Psoas muscle (tissue), 8 donors: ENCODE results near the gene FAAH2. TPM values are rescaled to one million over a fixed set of nuclear protein-coding genes. Genes with fewer than 3 reads are reported as not detected.
A peak's percentile ranks its signal among the peaks of the same experiment; 100 is the strongest.
"Not testable (repeated sequence)": the region's sequence is repeated elsewhere in the genome, so short reads cannot be mapped to it uniquely, and the experiment has no call there.

Source experiments
- ATAC-seq, 4 donors: fragments of 200-7000 bp; cut with Tn5 transposase; one replicate each; pipeline ENCODE4 v1.9.1; 2020; ENCODE audit warnings: moderate library complexity in 3 of 4, mild to moderate bottlenecking in 2 of 4
- DNase-seq, 2 donors: peaks; one replicate each; pipeline ENCODE4 v3.0.0-alpha.2; 2020
- H3K27ac ChIP-seq: fragments of 200-600 bp; one replicate; pipeline ENCODE4 v1.8.0; 2022
- H3K27me3 ChIP-seq, 3 donors: fragments of 200-600 bp in 1 of 3; one replicate each; pipeline versions ENCODE4 v1.6.1 to v1.8.0; 2013 to 2022; ENCODE audit warnings: low read length in 2 of 3, mild to moderate bottlenecking in 2 of 3, moderate library complexity in 1 of 3; ENCODE audit not compliant: insufficient read depth in 3 of 3
- H3K36me3 ChIP-seq, 2 donors: fragments of 200-600 bp in 1 of 2; one replicate each; pipeline versions ENCODE4 v1.6.1 to v1.8.0; 2013 to 2022; ENCODE audit warnings: low read depth in 1 of 2, mild to moderate bottlenecking in 1 of 2, moderate library complexity in 1 of 2; ENCODE audit not compliant: insufficient read depth in 1 of 2
- H3K4me1 ChIP-seq: fragments of 200-600 bp; one replicate; pipeline ENCODE4 v1.8.0; 2022
- H3K4me3 ChIP-seq: fragments of 200-600 bp; one replicate; pipeline ENCODE4 v1.8.0; 2022; ENCODE audit warnings: mild to moderate bottlenecking
- H3K9me3 ChIP-seq: fragments of 200-600 bp; one replicate; pipeline ENCODE4 v1.8.0; 2022
- WGBS, 3 donors: extraction: QIAGEN DNeasy Blood & Tissue Kit; methylation state at CpG; one replicate each; pipeline versions ENCODE4 v1.1.6 to v1.1.7; 2013; 5-methylcytosine and 5-hydroxymethylcytosine counted together
- intact Hi-C, 2 donors: fragments of 100-400 bp; cut with DNase I; formaldehyde crosslinking; loops; one replicate each; pipeline versions ENCODE4 v1.11.0 to v1.14.2; 2022
- polyA plus RNA-seq, 3 donors: library from polyadenylated mRNA; stranded (reverse); fragments of 200-250 nt; gene quantifications; one replicate each; pipeline ENCODE4 v1.2.3, GENCODE V29; 2013
- total RNA-seq, 4 donors: library from RNA; stranded (reverse); fragmentation: NEBNext Ultra II Directional in 2 of 4; extraction: Animal tissue kit (Norgen Biotek cat#: 25700) in 2 of 4; gene quantifications; one replicate each; pipeline versions ENCODE4 v1.2.1 to v1.2.4, GENCODE V29; 2021 to 2023
- TF ChIP-seq, protein P1 (sequence below): fragments of 200-600 bp; IDR thresholded peaks from one replicate; pipeline ENCODE4 v1.8.0; 2022; ENCODE audit warnings: antibody characterized with exemption
- donor health status: healthy with polysubstance abuse.
- donor health status: DM: no; HTN: no; CAD: no; lungs with moderate emphysema.
- donor health status: Bipolar disorder and iron deficiency.
- donor health status: healthy.
- donor health status: DM: yes; HTN: yes; CAD: no.
- donor health status: DM: no; HTN: no; CAD: no.
- donor health status: DM: no; HTN: no; CAD: no.
- donor health status: DM: yes; HTN: yes; CAD: no.

FAAH2 gene
- total and polyA plus RNA-seq, 7 donors: 0.06 to 0.39 (median 0.32) TPM; not detected in 4

DNA sequence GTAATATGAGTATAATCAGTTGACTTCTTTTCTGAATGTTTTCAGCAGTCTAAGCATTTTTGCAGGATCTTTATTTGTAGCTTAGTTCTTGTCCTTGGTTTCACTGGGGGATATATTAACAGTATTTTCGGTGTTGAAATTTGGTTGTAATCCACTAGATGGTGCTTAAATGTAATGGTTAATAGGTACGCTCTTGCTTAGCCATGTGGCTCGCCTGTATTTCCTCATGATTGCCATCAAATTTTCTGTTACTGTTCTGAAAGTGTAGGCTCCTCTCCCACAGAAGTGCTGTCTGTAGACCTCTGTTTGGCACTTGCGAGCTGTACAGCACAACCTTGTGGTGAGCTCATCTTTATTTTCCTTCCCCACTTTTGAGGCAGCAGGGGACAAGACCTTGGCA is 3.9 kb upstream of the FAAH2 start:
- ATAC-seq: no peak
- H3K9me3 ChIP-seq: peaks cover 13% of the 10 kb centered on the region
- peaks cover 0 to 20% (median 0%) of the 10 kb centered on the region in 3 donors for H3K27me3 ChIP-seq
- 73 to 89% (median 88%) methylated on average over 4 of the region's 4 CpGs for WGBS, 3 donors
- no peak overlapping the region for H3K4me3 ChIP-seq
- no peak for DNase-seq
- no peaks in the 10 kb centered on the region for H3K36me3 ChIP-seq
- no peaks in the 10 kb centered on the region for H3K4me1 ChIP-seq
- no peak overlapping the region for H3K27ac ChIP-seq
- TF ChIP-seq, protein P1, sequence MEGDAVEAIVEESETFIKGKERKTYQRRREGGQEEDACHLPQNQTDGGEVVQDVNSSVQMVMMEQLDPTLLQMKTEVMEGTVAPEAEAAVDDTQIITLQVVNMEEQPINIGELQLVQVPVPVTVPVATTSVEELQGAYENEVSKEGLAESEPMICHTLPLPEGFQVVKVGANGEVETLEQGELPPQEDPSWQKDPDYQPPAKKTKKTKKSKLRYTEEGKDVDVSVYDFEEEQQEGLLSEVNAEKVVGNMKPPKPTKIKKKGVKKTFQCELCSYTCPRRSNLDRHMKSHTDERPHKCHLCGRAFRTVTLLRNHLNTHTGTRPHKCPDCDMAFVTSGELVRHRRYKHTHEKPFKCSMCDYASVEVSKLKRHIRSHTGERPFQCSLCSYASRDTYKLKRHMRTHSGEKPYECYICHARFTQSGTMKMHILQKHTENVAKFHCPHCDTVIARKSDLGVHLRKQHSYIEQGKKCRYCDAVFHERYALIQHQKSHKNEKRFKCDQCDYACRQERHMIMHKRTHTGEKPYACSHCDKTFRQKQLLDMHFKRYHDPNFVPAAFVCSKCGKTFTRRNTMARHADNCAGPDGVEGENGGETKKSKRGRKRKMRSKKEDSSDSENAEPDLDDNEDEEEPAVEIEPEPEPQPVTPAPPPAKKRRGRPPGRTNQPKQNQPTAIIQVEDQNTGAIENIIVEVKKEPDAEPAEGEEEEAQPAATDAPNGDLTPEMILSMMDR: no peak
- intact Hi-C loops: no loop called here

DNA sequence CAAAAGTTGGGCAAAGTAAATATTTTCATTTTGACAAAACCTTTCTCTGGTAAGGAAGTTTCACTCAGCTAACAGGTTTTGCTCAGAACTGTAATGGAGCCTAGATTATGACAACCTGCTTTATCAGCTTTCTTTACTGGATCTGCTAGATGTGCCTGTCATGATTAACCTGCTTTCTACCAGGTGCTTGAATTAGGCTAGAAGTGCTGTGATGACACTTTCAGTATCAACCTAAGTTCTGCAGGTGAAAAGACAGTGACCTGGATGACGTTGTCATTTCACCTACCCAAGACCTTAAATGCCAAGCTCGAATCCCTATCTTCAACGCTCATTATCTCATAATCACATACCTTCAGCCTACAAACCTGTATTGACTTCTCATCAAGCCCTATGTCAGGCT is 1.5 kb upstream of the FAAH2 start:
- intact Hi-C loops: no loop called here
- H3K4me3 ChIP-seq: no peak overlapping the region
- no peaks in the 10 kb centered on the region for H3K4me1 ChIP-seq
- WGBS, 3 donors: 74 to 100% (median 89%) methylated on average over 3 of the region's 3 CpGs
- H3K27me3 ChIP-seq: peaks cover 0 to 20% (median 0%) of the 10 kb centered on the region in 3 donors
- peaks cover 7% of the 10 kb centered on the region for H3K9me3 ChIP-seq
- no peak for DNase-seq
- no peak for ATAC-seq
- TF ChIP-seq, protein P1: no peak
- no peak overlapping the region for H3K27ac ChIP-seq
- H3K36me3 ChIP-seq: no peaks in the 10 kb centered on the region

DNA sequence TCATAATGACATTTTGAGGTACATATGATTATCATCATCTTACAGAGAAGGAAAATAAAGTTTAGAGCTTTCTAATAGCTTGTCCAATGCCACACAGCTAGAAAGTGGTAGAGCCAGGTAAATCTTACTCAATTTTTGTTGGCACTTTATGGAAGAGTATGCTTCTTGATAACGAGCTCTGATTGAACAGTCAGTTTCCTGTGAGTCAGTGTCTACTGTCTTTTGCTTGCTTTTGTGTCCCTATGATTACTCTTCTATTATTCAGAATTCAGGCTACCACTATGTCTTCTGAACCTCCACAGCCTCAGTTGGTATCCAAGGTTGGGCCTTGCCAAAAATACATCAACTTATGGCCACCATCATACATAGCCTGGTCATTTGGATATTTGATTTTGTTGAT is 2.6 kb downstream of the FAAH2 start:
- DNase-seq (no peak), ATAC-seq (no peak)
- Histone ChIP-seq H3K27me3 (peaks cover 0 to 19% (median 0%) of the 10 kb centered on the region in 3 donors), H3K4me1 (no peaks in the 10 kb centered on the region), H3K27ac (no peak overlapping the region), H3K36me3 (no peaks in the 10 kb centered on the region), H3K4me3 (no peak overlapping the region), H3K9me3 (peaks cover 3% of the 10 kb centered on the region)
- TF ChIP-seq, protein P1: no peak
- intact Hi-C loops: no loop called here
- 45 to 74% (median 70%) methylated on average over 1 of the region's 1 CpG for WGBS, 3 donors

DNA sequence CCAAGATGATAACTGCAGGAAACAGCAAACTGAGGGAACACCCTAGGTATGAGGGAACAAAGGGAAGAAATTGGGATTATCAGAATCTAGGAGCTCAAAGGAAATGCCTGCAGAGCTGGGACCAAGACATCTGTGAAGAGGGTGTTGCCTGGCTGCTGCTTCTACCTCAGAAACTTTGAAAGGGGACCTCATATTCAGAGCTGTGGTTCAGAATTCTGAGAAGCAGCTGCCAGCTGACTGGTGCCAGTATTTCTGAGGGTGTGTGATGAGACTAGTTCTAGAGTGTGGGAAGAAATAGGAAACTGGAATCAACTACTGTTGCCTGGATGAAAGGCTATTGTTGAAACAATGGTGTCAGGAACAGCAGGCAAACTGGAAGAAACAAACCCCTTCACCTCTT is 8.5 kb downstream of the FAAH2 start:
- TF ChIP-seq, protein P1: no peak
- H3K4me3 ChIP-seq: no peak overlapping the region
- DNase-seq: no peak
- intact Hi-C loops: no loop called here
- no peaks in the 10 kb centered on the region for H3K9me3 ChIP-seq
- H3K27ac ChIP-seq: no peak overlapping the region
- no peak for ATAC-seq
- H3K4me1 ChIP-seq: no peaks in the 10 kb centered on the region
- peaks cover 0 to 17% (median 0%) of the 10 kb centered on the region in 3 donors for H3K27me3 ChIP-seq
- H3K36me3 ChIP-seq: no peaks in the 10 kb centered on the region

DNA sequence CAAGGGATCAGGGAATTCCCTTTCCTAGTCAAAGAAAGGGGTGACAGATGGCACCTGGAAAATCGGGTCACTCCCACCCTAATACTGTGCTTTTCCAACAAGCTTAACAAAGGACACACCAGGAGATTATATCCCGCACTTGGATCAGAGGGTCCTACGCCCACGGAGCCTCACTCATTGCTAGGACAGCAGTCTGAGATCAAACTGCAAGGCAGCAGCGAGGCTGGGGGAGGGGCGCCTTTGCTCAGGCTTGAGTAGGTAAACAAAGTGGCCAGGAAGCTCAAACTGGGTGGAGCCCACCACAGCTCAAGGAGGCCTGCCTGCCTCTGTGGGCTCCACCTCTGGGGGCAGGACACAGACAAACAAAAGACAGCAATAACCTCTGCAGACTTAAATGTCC is 9.2 kb downstream of the FAAH2 start:
- H3K9me3 ChIP-seq, H3K4me1 ChIP-seq, H3K4me3 ChIP-seq, ATAC-seq, H3K27ac ChIP-seq, intact Hi-C loops, H3K36me3 ChIP-seq: not testable (repeated sequence)
- 86 to 97% (median 92%) methylated on average over 6 of the region's 6 CpGs for WGBS, 3 donors
- peak in 1 of 2 donors; percentile 26 for DNase-seq
- peaks cover 0 to 17% (median 0%) of the 10 kb centered on the region in 3 donors for H3K27me3 ChIP-seq
